Measurements from ENCODE around the gene NIPBL.
"Not testable (repeated sequence)": the region's sequence is repeated elsewhere in the genome, so short reads cannot be mapped to it uniquely, and the experiment has no call there.

The NIPBL gene

GRCh38 chr5:36876299-36876964 is at the start of gene NIPBL:
Gene NIPBL, plus strand, starts transcription at chr5:36876769. Its CDS starts 76,928 bp downstream, at chr5:36953697.
- DNase-seq = peak; percentile 90 to 94

GRCh38 chr5:36832274-36832673 is 44.3 kb upstream of the NIPBL start:
- DNase-seq = no peak

- DNase-seq = peak in 1 of 2 donors; percentile 11
These were observed 39.7 kb upstream of the NIPBL start for GRCh38 chr5:36836831-36837230.

- DNase-seq = no peak
These were observed 36.8 kb upstream of the NIPBL start for GRCh38 chr5:36839489-36840476.

- DNase-seq = no peak
These were observed 34.9 kb upstream of the NIPBL start for GRCh38 chr5:36841677-36842076.

GRCh38 chr5:36842087-36842486 is 34.5 kb upstream of the NIPBL start:
- DNase-seq = peak in 1 of 2 donors; percentile 48

- no peak for DNase-seq
These were observed 32.3 kb upstream of the NIPBL start for GRCh38 chr5:36844305-36844704.

GRCh38 chr5:36848545-36848944 is 28.0 kb upstream of the NIPBL start:
- not testable (repeated sequence) for DNase-seq

GRCh38 chr5:36852903-36853302 is 23.7 kb upstream of the NIPBL start:
- not testable (repeated sequence) for DNase-seq

GRCh38 chr5:36854402-36855140 is 22.0 kb upstream of the NIPBL start:
- no peak for DNase-seq

GRCh38 chr5:36855141-36855495 is 21.5 kb upstream of the NIPBL start:
- DNase-seq = no peak

GRCh38 chr5:36861871-36862270 is 14.7 kb upstream of the NIPBL start:
- DNase-seq = no peak

- peak in 1 of 2 donors; percentile 79 for DNase-seq
These were observed 6.0 kb upstream of the NIPBL start for GRCh38 chr5:36870399-36871040.

- no peak for DNase-seq
These were observed 2.1 kb upstream of the NIPBL start for GRCh38 chr5:36874465-36874864.

- peak; percentile 9 to 27 for DNase-seq
These were observed 1.3 kb upstream of the NIPBL start for GRCh38 chr5:36875051-36875789.

- DNase-seq = peak; percentile 36 to 64
These were observed 725 bp upstream of the NIPBL start for GRCh38 chr5:36875790-36876298.

- DNase-seq = peak; percentile 46 to 80
These were observed 547 bp downstream of the NIPBL start for GRCh38 chr5:36876965-36877666.

- DNase-seq = peak in 1 of 2 donors; percentile 34
These were observed 1.3 kb downstream of the NIPBL start for GRCh38 chr5:36877667-36878391.

- DNase-seq = no peak
These were observed 2.0 kb downstream of the NIPBL start for GRCh38 chr5:36878392-36879082.

Data from bone marrow (tissue), 2 donors.